Karpas-422 (cell line): ENCODE results near the gene PTGFRN. TPM values are rescaled to one million over a fixed set of nuclear protein-coding genes. Genes with fewer than 3 reads are reported as not detected.

Experiments used
- DNase-seq: peaks from one replicate; pipeline ENCODE4 v3.0.0-alpha.2; 2015
- H2AFZ ChIP-seq: fragments of 200-600 bp; sonication (generic); 2 replicates; pipeline ENCODE4 v1.6.1; 2014; ENCODE audit warnings: antibody characterized with exemption, low read length, mixed read lengths
- H3K27ac ChIP-seq: fragments of 200-600 bp; sonication (generic); 2 replicates; pipeline ENCODE4 v1.5.1; 2014; ENCODE audit warnings: mild to moderate bottlenecking, low read length, moderate library complexity
- H3K27me3 ChIP-seq: fragments of 200-600 bp; sonication (generic); 2 replicates; pipeline ENCODE4 v1.6.1; 2014; ENCODE audit warnings: low read length, mixed read lengths
- H3K36me3 ChIP-seq: fragments of 200-600 bp; sonication (generic); 2 replicates; pipeline ENCODE4 v1.6.1; 2014; ENCODE audit warnings: low read length, mixed read lengths; ENCODE audit not compliant: insufficient read depth
- H3K4me1 ChIP-seq: fragments of 200-600 bp; sonication (generic); 2 replicates; pipeline ENCODE4 v1.6.1; 2014; ENCODE audit warnings: mild to moderate bottlenecking, low read length, mixed read lengths
- H3K4me2 ChIP-seq: fragments of 200-600 bp; sonication (generic); 2 replicates; pipeline ENCODE4 v1.6.1; 2014; ENCODE audit warnings: low read length, low read depth, mild to moderate bottlenecking; ENCODE audit not compliant: poor library complexity, severe bottlenecking
- H3K4me3 ChIP-seq: fragments of 200-600 bp; sonication (generic); 2 replicates; pipeline ENCODE4 v1.5.1; 2014; ENCODE audit warnings: mild to moderate bottlenecking, antibody characterized with exemption, low read length, mixed read lengths
- H3K79me2 ChIP-seq: fragments of 200-600 bp; sonication (generic); 2 replicates; pipeline ENCODE4 v1.6.1; 2014; ENCODE audit warnings: mild to moderate bottlenecking, low read length, mixed read lengths
- H3K9ac ChIP-seq: fragments of 200-600 bp; sonication (generic); 2 replicates; pipeline ENCODE4 v1.6.0; 2014; ENCODE audit warnings: low read length
- H3K9me2 ChIP-seq: fragments of 200-600 bp; sonication (generic), shearing (Covaris generic); replicated peaks from 2 replicates; pipeline ENCODE4 v1.6.0; 2014; ENCODE audit warnings: mild to moderate bottlenecking, low read length, moderate library complexity; ENCODE audit not compliant: insufficient read depth
- H3K9me3 ChIP-seq: fragments of 300-700, 200-600 bp; sonication (generic); 2 replicates; pipeline ENCODE4 v1.6.1; 2014; ENCODE audit warnings: low read length, mixed read lengths
- H4K20me1 ChIP-seq: fragments of 200-600 bp; sonication (generic); 2 replicates; pipeline ENCODE4 v1.6.1; 2014; ENCODE audit warnings: mild to moderate bottlenecking, antibody characterized with exemption, low read length, low read depth; ENCODE audit not compliant: insufficient read depth
- total RNA-seq: library from RNA; depleted of rRNA; stranded (reverse); fragments of >200 nt; shearing (Covaris generic); gene quantifications from 2 replicates; pipeline ENCODE4 v1.2.3, GENCODE V29; 2014; ENCODE audit warnings: low replicate concordance

PTGFRN gene
- total RNA-seq, 1 experiment from 2014 or later: not detected

DNA sequence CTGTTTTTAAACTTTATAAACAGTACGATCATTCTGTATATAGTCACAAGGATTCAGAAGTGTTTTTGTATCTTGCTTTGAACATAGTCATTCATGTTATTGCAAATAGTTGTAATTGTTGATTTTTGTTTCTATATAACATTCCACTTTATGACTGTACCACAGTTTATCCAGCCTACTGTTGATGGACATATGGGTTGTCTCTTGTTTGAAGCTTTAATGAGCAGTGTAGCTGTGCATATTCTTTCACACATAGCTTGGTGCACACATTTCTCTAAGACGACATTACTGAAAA is 98.0 kb downstream of the PTGFRN start:
- Histone ChIP-seq H3K4me1 (no peaks in the 10 kb centered on the region), H3K4me2 (no peak overlapping the region), H2AFZ (no peak overlapping the region), H3K9me2 (no peaks in the 10 kb centered on the region), H4K20me1 (no peaks in the 10 kb centered on the region), H3K9ac (no peak overlapping the region), H3K36me3 (no peaks in the 10 kb centered on the region), H3K27me3 (no peaks in the 10 kb centered on the region), H3K27ac (no peak overlapping the region), H3K9me3 (no peaks in the 10 kb centered on the region), H3K79me2 (no peaks in the 10 kb centered on the region), H3K4me3 (no peak overlapping the region)
- no peak for DNase-seq

DNA sequence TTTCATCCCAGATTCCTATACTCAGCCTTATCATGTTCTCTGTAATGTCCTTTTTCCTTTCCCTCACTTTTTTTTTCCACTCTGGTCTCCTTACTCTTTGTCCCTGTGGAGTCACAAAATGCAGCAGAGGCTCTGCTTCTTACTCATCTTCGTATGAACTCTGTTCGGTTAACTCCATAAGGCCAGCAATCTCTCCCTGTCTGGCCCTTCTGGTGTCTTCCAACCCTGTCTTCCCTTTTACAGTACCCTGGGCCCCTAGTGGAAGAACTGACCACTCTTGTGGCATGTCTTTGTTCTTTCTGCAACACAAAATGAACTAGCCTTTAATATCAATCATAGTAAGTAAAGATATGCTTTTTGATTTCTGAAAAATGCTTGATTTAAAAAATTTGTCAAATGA is 98.9 kb downstream of the PTGFRN start:
- Histone ChIP-seq H3K27ac (no peak overlapping the region), H4K20me1 (no peaks in the 10 kb centered on the region), H3K4me3 (no peak overlapping the region), H3K4me2 (no peak overlapping the region), H3K79me2 (no peaks in the 10 kb centered on the region), H2AFZ (no peak overlapping the region), H3K9me3 (no peaks in the 10 kb centered on the region), H3K36me3 (no peaks in the 10 kb centered on the region), H3K27me3 (no peaks in the 10 kb centered on the region), H3K4me1 (no peaks in the 10 kb centered on the region), H3K9me2 (no peaks in the 10 kb centered on the region), H3K9ac (no peak overlapping the region)
- no peak for DNase-seq

DNA sequence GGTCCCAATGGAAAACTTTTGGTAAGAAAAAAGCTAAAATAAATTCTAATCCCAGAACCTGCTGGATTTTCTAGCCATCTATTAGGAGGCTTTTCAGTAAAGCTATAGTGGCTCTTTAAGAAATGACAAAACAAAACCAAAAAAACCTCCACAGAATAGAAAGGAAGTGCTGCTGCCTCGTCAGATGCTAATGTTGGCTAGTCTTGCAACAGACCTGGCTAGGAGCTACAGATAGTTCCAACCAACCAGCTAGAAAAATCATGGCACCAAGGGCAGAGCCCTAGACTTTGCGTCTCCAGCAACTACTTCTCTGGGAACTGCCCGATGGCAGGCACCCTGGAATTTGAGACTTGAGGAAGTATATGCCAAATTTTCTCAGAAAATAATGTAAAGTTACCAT is 99.4 kb downstream of the PTGFRN start:
- Histone ChIP-seq H3K36me3 (no peaks in the 10 kb centered on the region), H3K27ac (no peak overlapping the region), H3K9me2 (no peaks in the 10 kb centered on the region), H3K4me1 (no peaks in the 10 kb centered on the region), H3K4me2 (no peak overlapping the region), H3K9ac (no peak overlapping the region), H3K9me3 (no peaks in the 10 kb centered on the region), H4K20me1 (no peaks in the 10 kb centered on the region), H2AFZ (no peak overlapping the region), H3K79me2 (no peaks in the 10 kb centered on the region), H3K4me3 (no peak overlapping the region), H3K27me3 (no peaks in the 10 kb centered on the region)
- DNase-seq: no peak

DNA sequence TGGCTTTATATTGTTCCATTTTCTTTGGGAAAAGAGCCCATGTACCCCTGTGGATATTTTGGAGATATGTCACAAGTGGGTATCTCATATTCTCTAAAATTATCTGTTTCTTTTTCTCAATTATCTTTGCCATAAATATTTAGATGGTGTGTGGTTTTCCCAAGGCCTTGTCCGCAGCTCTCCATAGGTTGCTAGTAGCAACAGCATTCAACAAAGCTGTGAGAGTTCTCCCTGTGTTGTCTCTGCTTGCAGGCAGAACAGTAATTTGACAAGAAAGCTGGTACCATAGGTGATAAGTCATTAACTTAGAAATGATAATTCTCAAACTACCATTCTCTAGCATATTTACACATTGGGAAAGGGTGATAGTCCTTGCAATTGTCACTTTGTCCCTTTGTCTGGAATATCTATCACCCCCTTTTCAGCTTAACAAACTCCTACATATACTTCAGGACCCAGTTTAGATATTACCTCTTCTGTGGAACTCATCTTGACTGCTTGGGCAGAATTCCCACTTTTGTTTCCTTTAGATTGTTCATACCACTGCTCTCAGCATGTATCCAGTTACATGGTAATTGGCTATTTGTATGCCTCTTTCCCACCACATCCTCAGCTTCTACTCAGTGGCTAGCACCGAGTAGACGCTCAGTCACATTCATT is 100.7 kb downstream of the PTGFRN start:
- no peak overlapping the region for H3K4me2 ChIP-seq
- H3K79me2 ChIP-seq: no peaks in the 10 kb centered on the region
- no peak overlapping the region for H3K9ac ChIP-seq
- H3K27me3 ChIP-seq: no peaks in the 10 kb centered on the region
- H3K4me3 ChIP-seq: no peak overlapping the region
- H4K20me1 ChIP-seq: no peaks in the 10 kb centered on the region
- no peaks in the 10 kb centered on the region for H3K4me1 ChIP-seq
- H2AFZ ChIP-seq: no peak overlapping the region
- no peak for DNase-seq
- no peaks in the 10 kb centered on the region for H3K36me3 ChIP-seq
- no peaks in the 10 kb centered on the region for H3K9me2 ChIP-seq
- H3K27ac ChIP-seq: no peak overlapping the region
- no peaks in the 10 kb centered on the region for H3K9me3 ChIP-seq

DNA sequence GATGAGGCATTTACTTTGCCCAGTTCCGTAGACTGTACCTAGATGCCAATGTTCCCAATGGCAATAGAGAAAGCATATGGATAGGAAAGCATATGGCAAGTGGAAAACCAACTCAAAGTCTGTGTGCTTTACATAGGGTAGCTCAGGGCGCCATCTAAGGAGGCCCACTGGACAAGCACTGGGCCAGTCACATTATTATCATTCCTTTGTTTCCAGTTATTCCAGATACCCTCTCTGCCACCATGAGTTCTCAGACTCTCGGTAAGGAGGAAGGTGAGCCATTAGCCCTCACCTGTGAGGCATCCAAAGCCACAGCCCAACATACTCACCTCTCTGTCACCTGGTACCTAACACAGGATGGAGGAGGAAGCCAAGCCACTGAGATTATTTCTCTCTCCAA is 101.6 kb downstream of the PTGFRN start:
- no peak overlapping the region for H3K9ac ChIP-seq
- H2AFZ ChIP-seq: no peak overlapping the region
- H3K36me3 ChIP-seq: no peaks in the 10 kb centered on the region
- H3K9me3 ChIP-seq: no peaks in the 10 kb centered on the region
- no peak overlapping the region for H3K4me3 ChIP-seq
- H3K4me2 ChIP-seq: no peak overlapping the region
- H4K20me1 ChIP-seq: no peaks in the 10 kb centered on the region
- no peak overlapping the region for H3K27ac ChIP-seq
- H3K4me1 ChIP-seq: no peaks in the 10 kb centered on the region
- H3K9me2 ChIP-seq: no peaks in the 10 kb centered on the region
- DNase-seq: no peak
- no peaks in the 10 kb centered on the region for H3K79me2 ChIP-seq
- H3K27me3 ChIP-seq: no peaks in the 10 kb centered on the region

DNA sequence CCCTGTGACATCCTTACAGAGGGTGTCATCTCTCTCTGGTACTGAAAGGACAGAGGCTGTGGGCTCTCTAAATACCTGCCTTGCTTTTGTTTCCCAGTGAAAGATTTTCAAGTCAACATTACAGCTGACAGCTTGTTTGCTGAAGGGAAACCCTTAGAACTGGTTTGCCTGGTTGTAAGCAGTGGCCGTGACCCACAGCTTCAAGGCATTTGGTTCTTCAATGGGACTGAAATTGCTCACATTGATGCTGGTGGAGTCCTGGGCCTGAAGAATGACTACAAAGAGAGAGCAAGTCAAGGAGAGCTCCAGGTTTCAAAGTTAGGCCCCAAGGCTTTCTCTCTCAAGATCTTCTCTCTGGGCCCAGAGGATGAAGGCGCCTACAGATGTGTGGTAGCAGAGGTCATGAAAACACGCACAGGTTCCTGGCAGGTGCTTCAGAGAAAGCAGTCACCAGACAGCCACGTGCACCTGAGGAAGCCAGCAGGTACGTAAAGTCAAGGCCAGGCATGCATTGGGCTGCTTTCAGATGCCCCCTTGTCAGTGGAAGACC is 103.7 kb downstream of the PTGFRN start:
- Histone ChIP-seq H3K9me2 (no peaks in the 10 kb centered on the region), H3K9ac (no peak overlapping the region), H3K4me2 (no peak overlapping the region), H3K27ac (no peak overlapping the region), H3K27me3 (no peaks in the 10 kb centered on the region), H3K79me2 (no peaks in the 10 kb centered on the region), H3K4me1 (no peaks in the 10 kb centered on the region), H3K9me3 (no peaks in the 10 kb centered on the region), H2AFZ (no peak overlapping the region), H3K36me3 (no peaks in the 10 kb centered on the region), H3K4me3 (no peak overlapping the region), H4K20me1 (no peaks in the 10 kb centered on the region)
- no peak for DNase-seq

DNA sequence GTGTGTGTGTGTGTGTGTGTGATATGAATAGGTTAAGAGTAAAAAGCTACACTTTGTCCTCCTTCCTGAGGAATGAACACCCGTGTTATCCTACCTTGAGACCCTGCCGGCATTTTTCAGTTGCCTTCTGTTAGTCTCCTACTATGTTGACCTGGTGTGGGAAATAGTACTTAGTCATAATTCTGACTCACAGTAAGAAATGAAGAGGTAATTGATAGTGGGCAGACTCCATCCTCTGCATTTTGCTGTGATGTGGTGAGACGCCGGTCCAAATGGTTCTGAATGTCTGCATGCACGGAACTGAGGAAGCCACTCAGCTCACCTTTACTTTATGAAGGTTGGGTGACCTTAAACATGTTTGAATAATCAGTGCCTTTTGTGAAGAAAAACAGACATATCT is 104.5 kb downstream of the PTGFRN start:
- Histone ChIP-seq H3K9me3 (no peaks in the 10 kb centered on the region), H3K27ac (no peak overlapping the region)
- DNase-seq: no peak

DNA sequence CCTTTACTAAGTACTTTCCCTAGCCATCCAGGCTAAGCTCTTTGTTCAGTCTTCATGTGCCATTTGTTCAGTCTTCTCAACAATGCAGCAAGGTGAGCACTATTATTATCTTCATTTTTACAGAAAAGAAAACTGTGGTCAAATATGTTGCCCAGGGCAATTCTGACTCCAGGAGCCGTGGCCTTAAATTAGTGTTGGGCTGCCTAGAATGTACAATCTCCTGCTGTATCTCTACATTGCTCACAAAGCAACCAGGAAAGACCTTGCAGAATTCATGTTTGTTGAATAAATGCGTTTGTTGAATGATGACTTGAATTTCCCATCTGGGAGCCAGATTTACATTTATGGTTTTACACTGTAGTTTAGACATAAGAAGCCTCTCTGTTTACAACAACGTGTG is 106.0 kb downstream of the PTGFRN start:
- Histone ChIP-seq H3K79me2 (no peaks in the 10 kb centered on the region), H4K20me1 (no peaks in the 10 kb centered on the region), H3K9me3 (no peaks in the 10 kb centered on the region), H3K27ac (no peak overlapping the region), H3K9ac (no peak overlapping the region), H3K27me3 (no peaks in the 10 kb centered on the region), H3K4me3 (no peak overlapping the region), H3K9me2 (no peaks in the 10 kb centered on the region), H3K4me1 (no peaks in the 10 kb centered on the region), H3K4me2 (no peak overlapping the region), H2AFZ (no peak overlapping the region), H3K36me3 (no peaks in the 10 kb centered on the region)
- DNase-seq: no peak

More for the DNA sequence above, 104.5 kb downstream of the PTGFRN start:
- H4K20me1 ChIP-seq: no peaks in the 10 kb centered on the region
- no peak overlapping the region for H2AFZ ChIP-seq
- H3K9me2 ChIP-seq: no peaks in the 10 kb centered on the region
- H3K27me3 ChIP-seq: no peaks in the 10 kb centered on the region
- no peak overlapping the region for H3K4me2 ChIP-seq
- H3K79me2 ChIP-seq: no peaks in the 10 kb centered on the region
- H3K36me3 ChIP-seq: no peaks in the 10 kb centered on the region
- no peaks in the 10 kb centered on the region for H3K4me1 ChIP-seq
- no peak overlapping the region for H3K9ac ChIP-seq
- no peak overlapping the region for H3K4me3 ChIP-seq
